ENCODE data around the gene ZCCHC24. TPM values are rescaled to one million over a fixed set of nuclear protein-coding genes. Genes with fewer than 3 reads are reported as not detected.

ZCCHC24 gene
- total and polyA plus RNA-seq, 2 donors (not counting 3 experiments of a cell fraction or from before 2014, with no cell fraction given) = 5.2 to 8.4 TPM

- intact Hi-C loops (cut with micrococcal nuclease) (no loop called here), dilution Hi-C loops (cut with MboI; ENCODE audit: extremely low pct_ligation_motif_present, low sequenced_read_pairs) (no loop called here)
- H3K9me3 ChIP-seq (replicated peaks; ENCODE audit: control insufficient read depth, insufficient read depth, low read length) = no peaks in the 10 kb centered on the region
- H3K27ac ChIP-seq (ENCODE audit: insufficient read depth, low read depth, low read length) = no peak overlapping the region
- no peak overlapping the region for H2AFZ ChIP-seq (ENCODE audit: low read depth, low read length)
- H3K9me1 ChIP-seq (replicated peaks; ENCODE audit: control insufficient read depth, extremely low read depth, insufficient read depth, low read length) = no peaks in the 10 kb centered on the region
- H3K79me2 ChIP-seq (ENCODE audit: control insufficient read depth, insufficient read depth, low read length) = no peaks in the 10 kb centered on the region
- H3K4me3 ChIP-seq (replicated peaks in 1 of 3; ENCODE audit: insufficient read depth in 1 of 3, low read depth in 1 of 3, low read length in 3 of 3) = no peak overlapping the region
- H3K27me3 ChIP-seq (ENCODE audit: control insufficient read depth in 2 of 2, insufficient read depth in 2 of 2, low read length in 2 of 2) = no peaks in the 10 kb centered on the region
- CTCF ChIA-PET = interaction anchor here (0.8 to 1.5 kb wide), 3 partner anchors 13 to 80 kb away, joined by 3 to 6 read pairs (median 5); no protein-coding TSS in a partner anchor
- TF ChIP-seq POLR2AphosphoS5 (IDR thresholded peaks at IDR 0.05; ENCODE audit: insufficient read depth, low read depth, low read length) (no peak), EZH2 (IDR thresholded peaks at IDR 0.05; ENCODE audit: borderline replicate concordance, low read depth, low read length, severe bottlenecking) (no peak), MYC (IDR thresholded peaks at IDR 0.05; ENCODE audit: low read depth, low read length) (no peak), GATA2 (IDR thresholded peaks at IDR 0.05; ENCODE audit: insufficient read depth, insufficient read length, low read depth, low read length) (no peak), CTCF (IDR thresholded peaks at IDR 0.05; ENCODE audit: extremely low read depth in 1 of 2, insufficient read depth in 1 of 2, low read depth in 1 of 2, low read length in 2 of 2) (no peak), JUN (IDR thresholded peaks at IDR 0.05; ENCODE audit: borderline replicate concordance, insufficient read depth, insufficient read length, low read depth) (no peak), FOS (IDR thresholded peaks at IDR 0.05; ENCODE audit: borderline replicate concordance, insufficient read depth, low read length) (no peak), POLR2A (IDR thresholded peaks at IDR 0.05; ENCODE audit: low read depth, low read length) (no peak), MAX (IDR thresholded peaks at IDR 0.05; ENCODE audit: insufficient read depth, insufficient read length) (no peak)
- no peaks in the 10 kb centered on the region for H4K20me1 ChIP-seq (replicated peaks; ENCODE audit: control insufficient read depth, extremely low read depth, insufficient read depth, low read length)
- DNase-seq (ENCODE audit: low read depth, low spot score) (no peak), FAIRE-seq (no peak)
- no peaks in the 10 kb centered on the region for H3K4me1 ChIP-seq (ENCODE audit: control insufficient read depth, extremely low read depth, insufficient read depth, low read length)
- POLR2A ChIA-PET = no interaction called here
- no peak overlapping the region for H3K4me2 ChIP-seq (ENCODE audit: insufficient read depth, low read length)
- no TSS peak for BruUV-seq (replicated peaks)
- no peaks in the 10 kb centered on the region for H3K36me3 ChIP-seq (ENCODE audit: control insufficient read depth in 2 of 2, extremely low read depth in 1 of 2, insufficient read depth in 2 of 2, low read length in 2 of 2)
- no peak overlapping the region for H3K9ac ChIP-seq (replicated peaks; ENCODE audit: extremely low read depth, insufficient read depth, low read length)
Observed at GRCh38 chr10:79387466-79387973, 57.9 kb downstream of the ZCCHC24 start.

Data from endothelial cell of umbilical vein (primary cell).